Stimulated activated CD8-positive, alpha-beta memory T cell treated with anti-CD3 and anti-CD28 coated beads, Interleukin-12 subunit alpha, Interleukin-12 subunit beta, amount 100 ng/mL, for 4 hours (primary cell): ENCODE data around the gene NR2C1.
"Not testable (repeated sequence)": the region's sequence is repeated elsewhere in the genome, so short reads cannot be mapped to it uniquely, and the experiment has no call there.

Source experiments
- DNase-seq: peaks from one replicate; pipeline ENCODE4 v3.0.0-alpha.2; 2020; ENCODE audit warnings: low read depth

NR2C1 gene

DNA sequence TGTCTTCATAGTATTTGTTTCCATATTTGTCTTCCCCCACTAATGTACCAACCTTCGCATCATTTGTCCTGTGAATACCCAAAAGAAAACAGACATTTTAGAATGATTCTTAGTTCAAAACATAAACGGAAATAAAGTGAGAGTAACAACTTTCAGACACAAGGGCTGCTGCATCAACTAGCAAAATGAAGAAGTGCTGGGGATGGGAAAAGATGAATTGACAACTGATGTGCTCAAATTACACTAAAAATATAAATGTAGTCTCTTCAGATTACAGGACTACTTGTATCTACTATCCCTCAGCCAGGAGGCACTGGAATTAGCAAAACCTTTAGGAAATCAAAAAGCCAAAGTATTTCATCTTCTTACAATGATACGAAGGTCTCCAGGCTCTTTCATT, 70.7 kb downstream of the NR2C1 start:
- DNase-seq, result no peak

DNA sequence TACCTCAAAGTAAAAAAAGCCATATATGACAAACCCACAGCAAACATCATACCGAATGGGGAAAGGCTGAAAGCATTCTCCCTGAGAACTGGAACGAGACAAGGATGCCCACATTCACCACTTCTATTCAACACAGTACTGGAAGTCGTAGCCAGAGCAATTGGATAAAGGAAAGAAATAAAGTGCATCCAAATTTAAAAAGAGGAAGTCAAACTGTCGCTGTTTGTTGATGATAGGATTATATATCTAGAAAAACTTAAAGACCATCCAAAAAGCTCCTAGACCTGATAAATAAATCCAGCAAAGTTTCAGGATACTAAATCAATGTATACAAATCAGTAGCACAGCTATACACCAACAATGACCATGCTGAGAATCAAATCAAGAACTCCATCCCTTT, 75.1 kb downstream of the NR2C1 start:
- no peak for DNase-seq

DNA sequence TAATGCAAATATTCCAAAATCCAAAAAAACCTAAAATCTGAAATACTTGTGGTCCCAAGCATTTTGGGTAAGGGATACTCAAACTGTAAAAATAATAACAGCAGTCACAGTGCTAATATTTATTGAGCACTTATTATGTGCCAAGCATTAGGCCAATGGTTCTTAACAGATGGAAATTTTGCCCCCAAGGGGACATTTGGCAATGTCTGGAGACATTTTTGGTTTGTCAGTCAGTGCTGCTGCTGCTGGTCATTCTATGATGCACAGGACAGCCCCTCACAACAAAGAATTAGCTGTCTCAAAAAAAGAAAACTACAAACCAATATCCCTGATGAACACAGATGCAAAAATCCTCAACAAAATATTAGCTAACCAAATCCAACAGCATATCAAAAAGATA, 75.7 kb downstream of the NR2C1 start:
- no peak for DNase-seq

DNA sequence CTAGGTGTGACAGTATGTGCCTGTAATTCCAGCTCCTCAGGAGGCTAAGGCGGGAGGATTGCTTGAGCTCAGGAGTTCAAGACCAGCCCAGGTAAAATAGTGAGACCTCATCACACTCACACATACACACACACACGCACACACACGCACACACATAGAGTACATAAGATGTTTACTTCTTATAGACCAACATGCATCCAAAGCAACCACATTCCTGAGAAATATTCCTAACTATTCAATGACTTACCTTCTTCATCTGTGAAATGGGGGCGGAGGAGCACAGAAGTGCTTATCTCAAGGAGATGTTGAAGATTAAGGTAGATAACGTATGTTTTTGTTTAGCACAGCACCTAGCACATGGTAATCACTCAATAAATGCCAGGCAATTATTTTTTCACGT, 76.4 kb downstream of the NR2C1 start:
- DNase-seq, result no peak

DNA sequence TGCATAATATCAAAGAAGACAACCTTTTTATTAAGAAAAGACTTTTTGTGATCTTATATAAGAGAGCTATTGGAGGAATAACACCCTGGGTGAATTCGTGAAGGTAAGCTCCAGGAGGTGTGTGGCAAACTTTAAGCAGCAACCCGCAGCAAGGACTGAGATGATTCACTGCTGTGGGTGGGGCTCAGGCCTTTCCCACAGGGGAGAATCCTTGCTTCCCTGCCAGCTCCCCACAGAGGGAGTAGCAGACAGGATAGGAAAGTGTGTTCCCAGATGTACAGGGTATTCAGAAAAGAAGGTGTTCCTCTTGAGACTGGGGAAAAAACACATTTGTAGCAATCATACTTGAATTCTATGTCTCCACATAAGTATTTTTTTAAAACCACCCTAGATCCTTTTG, 79.1 kb downstream of the NR2C1 start:
- no peak for DNase-seq

DNA sequence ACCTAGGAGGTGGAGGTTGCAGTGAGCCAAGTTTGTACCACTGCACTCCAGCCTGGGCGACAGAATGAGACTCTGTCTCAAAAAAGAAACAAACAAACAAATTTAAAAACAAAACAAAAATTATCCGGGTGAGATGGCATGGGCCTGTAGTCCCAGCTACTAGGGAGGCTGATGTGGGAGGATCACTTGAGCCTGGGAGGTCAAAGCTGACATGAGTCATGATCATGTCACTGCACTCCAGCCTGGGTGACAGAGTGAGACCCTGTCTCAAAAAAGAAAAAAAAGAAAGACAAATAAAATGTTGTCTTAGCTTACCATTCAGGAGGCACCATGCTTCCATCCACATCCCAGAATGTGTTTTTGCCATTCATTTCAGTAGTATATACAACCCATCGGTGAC, 79.6 kb downstream of the NR2C1 start:
- not testable (repeated sequence) for DNase-seq

DNA sequence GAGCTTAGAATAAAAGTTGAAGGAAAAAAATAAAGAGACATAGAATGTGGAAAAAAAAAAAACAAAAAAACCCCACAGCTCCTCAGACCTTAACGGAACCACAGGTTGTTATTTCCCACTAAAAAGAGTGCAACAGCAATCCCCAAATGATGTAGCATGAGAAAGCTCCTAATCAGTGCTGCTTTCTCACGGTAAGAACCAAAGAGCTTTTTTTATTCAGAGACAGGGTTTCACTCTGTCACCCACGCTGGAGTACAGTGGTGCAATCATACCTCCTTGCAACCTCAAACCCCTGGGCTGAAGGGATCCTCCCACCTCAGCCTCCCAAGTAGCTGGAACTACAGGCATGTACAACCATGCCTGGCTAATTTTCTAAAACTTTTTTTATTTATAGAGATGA, 83.2 kb downstream of the NR2C1 start:
- no peak for DNase-seq

DNA sequence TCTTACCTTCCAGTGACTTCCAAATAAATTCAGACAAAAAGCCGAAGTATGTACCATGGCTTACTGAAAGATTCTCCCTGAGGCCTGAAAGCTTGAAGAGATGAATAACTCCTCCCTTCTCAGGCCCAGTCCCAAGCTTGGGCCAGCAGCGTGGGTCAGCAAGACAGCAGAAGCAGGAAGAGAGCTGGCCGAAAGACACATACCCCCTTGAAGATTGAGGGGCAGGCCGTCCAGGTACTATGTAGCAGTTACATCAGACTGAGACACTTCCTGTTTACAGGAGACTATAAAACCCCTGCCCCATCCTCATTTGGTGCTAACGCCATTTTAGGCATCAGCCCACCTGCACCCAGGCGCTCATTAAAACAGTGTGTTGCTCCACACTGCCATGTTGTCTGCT, 84.9 kb downstream of the NR2C1 start:
- no peak for DNase-seq

DNA sequence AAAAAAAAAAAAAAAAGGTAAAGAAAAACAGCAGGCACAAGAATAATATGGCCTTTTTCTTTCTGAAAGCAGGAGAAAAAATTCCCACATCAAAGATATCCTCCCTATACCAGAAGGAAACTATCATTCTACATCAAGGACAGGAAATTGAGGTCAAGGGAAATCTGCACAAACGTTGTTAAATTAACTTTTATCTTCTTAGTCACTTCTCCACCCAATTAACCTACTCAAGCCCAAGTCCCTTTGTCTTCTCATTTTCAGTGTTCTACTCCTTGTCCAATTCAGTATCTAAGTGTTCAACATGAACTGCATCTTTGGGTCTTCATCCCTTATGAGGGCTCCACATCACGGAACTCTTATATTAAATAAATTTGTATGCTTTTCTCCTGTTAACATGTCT, 85.6 kb downstream of the NR2C1 start:
- DNase-seq, result no peak

DNA sequence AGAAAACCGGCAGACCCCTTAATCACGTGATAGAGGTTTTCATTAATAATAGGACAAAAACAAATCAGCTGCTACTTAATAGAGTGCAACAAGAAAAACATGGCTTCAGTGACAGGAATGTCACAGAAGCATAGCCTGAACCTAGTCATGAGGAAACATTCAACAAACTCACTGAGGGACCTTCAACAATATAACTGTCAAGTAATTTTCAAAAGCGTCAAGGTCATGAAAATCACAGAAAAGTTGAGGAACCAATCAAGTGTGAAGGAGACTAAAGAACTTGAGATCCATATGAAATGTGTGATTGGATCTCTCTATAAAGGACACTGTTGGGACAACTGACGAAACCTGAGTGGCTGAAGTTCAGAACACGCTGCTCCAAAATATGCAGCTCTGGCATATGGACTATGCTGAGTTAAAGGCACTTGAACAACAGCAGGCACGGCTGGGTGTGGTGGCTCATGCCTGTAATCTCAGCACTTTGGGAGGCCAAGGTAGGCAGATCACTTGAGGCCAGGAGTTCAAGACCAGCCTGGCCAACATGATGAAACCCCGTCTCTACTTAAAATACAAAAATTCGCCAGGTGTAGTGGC, 86.2 kb downstream of the NR2C1 start:
- DNase-seq, result no peak

DNA sequence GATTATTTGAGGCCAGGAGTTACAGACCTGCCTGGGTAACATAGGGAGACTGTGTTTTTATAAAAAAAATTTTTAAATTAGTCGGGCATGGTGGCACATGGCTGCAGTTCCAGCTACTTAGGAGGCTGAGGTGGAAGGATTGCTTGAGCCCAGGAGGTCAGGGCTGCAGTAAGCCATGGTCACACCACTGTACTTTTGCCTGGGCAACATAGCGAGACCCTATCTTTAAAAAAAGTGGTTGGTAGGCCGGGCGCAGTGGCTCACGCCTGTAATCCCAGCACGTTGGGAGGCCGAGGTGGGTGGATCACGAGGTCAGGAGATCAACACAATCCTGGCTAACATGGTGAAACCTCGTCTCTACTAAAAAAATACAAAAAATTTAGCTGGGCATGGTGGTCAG, 88.3 kb downstream of the NR2C1 start:
- not testable (repeated sequence) for DNase-seq

DNA sequence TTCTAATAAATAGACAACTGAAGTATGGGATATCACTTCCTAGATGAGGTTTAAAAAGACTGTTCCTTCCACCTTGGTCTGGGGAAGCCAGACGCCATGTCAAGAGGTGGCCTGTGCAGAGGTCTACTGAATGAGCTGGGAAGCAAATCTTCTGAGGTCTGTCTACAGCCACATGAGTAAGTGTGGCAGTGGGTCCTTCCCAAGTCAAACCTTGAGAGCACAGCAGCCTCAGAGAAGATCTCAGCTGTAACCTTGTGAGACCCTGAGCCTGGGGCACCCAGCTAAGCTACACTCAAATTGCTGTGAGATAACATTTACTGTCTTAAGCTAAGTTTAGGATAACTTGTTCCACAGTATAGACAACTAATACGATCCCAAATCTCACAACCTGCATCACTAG, 90.1 kb downstream of the NR2C1 start:
- no peak for DNase-seq

DNA sequence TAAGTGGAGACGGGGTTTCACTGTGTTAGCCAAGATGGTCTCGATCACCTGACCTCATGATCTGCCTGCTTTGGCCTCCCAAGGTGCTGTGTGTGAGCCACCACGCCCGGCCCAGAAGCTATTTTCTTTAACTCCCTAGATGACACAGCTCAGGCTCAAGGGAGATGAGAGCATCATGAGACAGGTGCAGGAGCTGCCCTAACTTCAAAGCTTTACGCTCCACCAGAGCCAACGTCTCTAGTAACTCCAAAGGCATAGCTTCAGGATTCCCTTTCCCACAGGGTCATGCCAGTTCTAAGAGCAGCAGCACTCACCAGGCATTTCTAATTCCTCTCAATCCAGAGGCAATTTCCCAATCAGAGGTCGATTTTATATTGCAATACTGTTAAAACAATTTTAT, 91.0 kb downstream of the NR2C1 start:
- DNase-seq, result no peak

DNA sequence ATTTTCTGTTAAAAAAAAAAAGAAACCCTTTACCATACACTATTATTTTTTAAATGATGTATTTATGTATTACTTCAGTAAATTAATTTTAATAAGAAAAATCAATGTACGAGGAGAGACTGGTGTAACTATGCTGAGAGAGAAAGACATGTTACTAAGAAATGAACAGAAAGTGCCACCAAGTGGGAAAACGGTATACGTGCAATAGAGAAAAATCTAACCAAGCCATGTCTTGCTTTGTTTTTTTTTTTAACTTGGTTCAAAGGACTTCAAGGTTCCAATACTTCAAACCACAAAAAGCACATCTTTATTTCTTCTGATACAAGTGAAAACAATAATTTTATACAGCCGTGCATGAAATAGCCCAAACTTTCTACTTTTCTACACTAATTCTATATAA, 92.8 kb downstream of the NR2C1 start:
- no peak for DNase-seq

DNA sequence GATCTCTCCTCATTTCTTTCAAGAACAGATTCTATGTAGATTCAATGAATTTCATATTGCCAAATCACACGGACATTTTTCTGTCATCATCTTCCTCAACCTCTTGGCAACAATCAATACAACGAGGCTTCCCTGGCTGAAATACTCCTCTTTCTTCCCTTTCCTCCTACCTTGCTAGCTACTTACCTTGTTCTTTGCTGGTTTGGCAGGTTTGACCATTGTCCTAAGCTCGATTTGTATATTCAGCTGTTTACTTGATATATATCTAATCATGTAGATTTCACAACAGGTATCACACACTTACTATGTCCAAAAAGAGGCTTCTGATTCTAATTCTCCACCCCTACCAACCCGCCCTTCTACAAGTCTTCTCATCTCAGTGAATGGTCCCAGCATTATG, 93.5 kb downstream of the NR2C1 start:
- DNase-seq, result no peak

DNA sequence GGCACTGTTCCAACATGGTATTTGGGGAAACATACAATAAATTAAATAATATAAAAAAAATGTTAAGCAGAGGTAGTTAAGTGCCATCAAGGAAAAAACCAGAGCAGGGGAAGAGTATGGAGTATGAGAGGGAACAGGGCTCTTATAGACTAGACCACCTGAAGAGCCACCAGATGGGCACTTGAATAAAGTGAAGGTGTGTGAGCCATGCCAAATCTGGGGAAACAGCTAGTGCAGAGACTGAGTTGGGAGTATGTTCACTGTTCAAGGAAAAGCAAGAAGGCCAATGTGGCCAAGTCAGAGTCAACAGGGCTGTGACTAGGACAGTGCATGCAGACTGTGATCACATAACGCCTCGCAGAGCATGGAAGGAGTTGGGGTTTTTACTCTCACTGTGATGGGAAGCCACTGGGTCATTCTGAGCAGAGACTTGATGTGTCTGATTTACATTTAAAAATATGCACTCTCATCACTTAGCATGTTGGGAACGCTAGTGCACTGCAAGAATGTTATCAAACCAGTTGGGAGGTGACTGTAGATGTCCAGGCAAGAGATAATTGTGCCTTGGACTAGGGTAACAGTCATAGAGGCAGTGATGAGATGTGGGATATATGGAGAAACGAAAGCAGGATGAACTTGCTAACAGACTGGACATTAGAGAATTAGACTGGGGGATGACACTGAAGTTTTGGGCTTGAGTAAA, 95.5 kb downstream of the NR2C1 start:
- no peak for DNase-seq

DNA sequence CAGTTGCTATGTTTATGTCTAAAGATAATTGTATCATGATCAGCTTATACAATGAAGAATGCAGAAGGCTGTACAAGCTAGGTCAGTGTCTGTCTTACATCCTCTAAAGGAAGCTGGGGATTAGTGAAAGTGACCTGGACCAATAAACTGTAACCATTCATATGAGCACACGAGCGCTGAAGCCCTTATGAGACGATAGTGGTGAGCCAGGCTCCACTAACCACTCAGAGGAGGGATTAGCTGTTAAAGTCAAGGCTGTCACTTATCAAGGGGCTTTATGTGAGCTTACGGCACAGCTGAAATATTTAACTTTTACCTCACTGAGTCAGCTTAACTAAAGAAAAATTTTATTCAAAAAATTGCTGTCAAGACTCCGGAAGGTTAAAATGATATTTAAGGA, 100.2 kb downstream of the NR2C1 start:
- DNase-seq, result no peak

DNA sequence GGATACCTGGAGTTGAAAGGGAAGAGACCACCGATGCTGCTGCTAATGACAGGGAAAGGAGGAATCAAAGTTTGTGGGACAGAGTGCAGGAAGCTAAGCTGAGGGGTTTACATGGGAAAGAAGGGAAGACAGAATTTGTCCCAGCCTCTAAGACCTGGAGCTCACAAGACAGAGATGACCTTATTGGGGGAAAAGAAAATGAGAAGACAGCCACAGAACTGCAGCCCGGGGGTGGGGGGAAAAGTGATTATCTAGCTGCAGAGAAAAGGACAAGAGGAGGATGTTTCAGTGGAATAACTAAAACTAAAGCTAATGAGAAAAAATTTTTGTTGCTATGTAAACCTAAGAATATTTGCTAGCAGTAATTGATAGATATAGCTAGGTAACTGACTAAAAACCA, 100.6 kb downstream of the NR2C1 start:
- no peak for DNase-seq

DNA sequence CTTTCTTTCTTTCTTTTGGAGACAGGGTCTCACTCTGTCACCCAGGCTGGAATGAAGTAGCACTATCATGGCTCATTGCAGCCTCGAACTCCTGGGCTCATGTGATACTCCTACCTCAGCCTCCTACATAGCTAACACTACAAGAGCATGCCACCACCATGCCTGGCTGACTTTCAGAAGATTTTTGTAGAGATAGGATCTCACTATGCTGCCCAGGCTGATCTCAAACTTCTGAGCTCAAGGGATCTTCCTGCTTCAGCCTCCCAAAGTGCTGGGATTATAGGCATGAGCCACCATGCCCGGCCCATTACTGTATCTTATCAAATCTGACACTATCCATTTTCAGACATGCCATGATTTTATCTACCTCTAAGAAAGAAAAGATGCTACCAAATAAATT, 101.5 kb downstream of the NR2C1 start:
- no peak for DNase-seq

DNA sequence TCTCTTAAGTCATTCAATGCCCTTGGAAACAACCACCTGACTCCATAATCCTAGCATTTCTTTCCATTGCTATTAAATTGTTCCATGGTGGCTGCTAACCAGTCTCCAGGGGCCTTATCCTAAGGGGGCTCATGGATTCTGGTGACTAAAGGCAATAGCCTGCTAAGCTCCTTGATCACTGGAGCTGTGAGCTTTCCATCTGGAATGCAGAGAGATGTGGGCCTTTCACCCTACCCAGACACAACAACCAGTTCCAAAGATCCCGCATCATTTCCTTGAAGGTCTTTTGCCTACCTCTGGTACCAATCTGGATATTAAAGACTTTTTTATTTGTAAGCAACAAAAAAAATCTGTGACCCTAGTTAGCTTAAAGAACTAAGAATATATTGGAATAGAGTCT, 102.9 kb downstream of the NR2C1 start:
- DNase-seq, result no peak
